ENCODE results near the gene BRPF1.

Gene BRPF1

DNA sequence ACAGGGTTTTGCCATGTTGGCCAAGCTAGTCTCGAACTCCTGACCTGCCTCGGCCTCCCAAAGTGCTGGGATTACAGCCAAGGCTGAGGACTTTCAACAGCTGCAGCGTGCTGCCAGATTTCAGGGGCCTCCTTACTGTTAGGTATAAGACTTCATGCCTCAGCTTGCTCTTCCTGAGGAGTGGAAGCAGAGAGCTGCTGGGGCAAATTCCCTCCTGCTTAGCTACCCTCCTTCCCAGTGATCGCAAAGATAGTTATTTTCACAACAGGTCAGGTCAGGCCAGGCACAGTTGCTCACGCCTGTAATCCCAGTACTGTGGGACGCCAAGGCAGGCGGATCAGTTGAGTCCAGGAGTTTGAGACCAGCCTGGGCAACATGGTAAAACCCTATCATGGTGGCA, 30.5 kb upstream of the BRPF1 start:
- DNase-seq (ENCODE audit: extremely low spot score), result no peak
- TF ChIP-seq, protein P1, sequence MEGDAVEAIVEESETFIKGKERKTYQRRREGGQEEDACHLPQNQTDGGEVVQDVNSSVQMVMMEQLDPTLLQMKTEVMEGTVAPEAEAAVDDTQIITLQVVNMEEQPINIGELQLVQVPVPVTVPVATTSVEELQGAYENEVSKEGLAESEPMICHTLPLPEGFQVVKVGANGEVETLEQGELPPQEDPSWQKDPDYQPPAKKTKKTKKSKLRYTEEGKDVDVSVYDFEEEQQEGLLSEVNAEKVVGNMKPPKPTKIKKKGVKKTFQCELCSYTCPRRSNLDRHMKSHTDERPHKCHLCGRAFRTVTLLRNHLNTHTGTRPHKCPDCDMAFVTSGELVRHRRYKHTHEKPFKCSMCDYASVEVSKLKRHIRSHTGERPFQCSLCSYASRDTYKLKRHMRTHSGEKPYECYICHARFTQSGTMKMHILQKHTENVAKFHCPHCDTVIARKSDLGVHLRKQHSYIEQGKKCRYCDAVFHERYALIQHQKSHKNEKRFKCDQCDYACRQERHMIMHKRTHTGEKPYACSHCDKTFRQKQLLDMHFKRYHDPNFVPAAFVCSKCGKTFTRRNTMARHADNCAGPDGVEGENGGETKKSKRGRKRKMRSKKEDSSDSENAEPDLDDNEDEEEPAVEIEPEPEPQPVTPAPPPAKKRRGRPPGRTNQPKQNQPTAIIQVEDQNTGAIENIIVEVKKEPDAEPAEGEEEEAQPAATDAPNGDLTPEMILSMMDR (IDR thresholded peaks at IDR 0.05; ENCODE audit: control extremely low read depth, extremely low read depth, low read depth, missing control alignments), result no peak
- ChIA-PET POLR2A (no interaction called here), CTCF (interaction anchor here (1.1 kb wide), 1 partner anchor 31 kb away, joined by 3 read pairs; no protein-coding TSS in a partner anchor)

DNA sequence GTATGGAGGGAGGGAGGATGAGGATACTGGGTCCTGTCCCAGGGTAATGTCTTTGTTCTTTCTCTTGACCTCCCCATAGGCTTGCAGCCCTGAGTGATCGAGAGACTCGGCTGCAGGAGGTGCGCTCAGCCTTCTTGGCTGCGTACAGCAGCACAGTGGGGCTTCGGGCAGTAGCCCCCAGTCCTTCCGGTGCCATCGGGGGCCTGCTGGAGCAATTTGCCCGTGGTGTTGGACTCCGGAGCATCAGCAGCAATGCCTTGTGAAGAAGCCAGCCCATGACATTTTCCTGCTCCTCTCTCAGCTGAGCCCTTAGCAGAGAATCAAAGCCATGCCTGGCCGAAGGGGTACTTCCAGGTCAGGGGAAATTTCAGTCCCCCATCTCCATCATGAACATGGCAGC, 29.8 kb upstream of the BRPF1 start:
- no peak for DNase-seq (ENCODE audit: extremely low spot score)
- TF ChIP-seq, protein P1 (IDR thresholded peaks at IDR 0.05; ENCODE audit: control extremely low read depth, extremely low read depth, low read depth, missing control alignments), result no peak
- ChIA-PET CTCF (interaction anchor here (1.1 to 1.7 kb wide), 2 partner anchors 26 to 31 kb away, joined by 3 to 4 read pairs; no protein-coding TSS in a partner anchor), POLR2A (no interaction called here)

DNA sequence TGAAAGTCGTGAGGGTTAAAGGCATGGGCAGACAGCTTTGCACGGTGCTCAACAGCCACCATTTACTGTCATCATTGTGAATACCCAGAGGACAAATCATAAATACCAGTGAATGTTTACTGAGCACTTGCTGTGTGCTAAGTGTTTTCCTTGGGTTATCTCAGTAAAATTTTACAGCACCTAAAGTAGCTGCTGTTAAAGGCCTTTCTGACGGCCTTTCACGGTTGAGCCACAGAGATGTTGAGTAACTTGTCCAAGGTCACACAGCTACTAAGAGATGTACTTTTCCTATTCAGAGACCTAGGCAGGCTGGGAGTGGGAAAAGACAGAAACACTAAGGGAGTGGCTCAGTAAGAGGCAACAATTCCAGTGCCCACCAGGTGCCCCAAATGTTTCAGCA, 28.3 kb upstream of the BRPF1 start:
- ChIA-PET POLR2A (no interaction called here), CTCF (interaction anchor here (0.8 to 1.7 kb wide), 3 partner anchors 23 to 199 kb away, joined by 3 to 4 read pairs (median 4); no protein-coding TSS in a partner anchor)
- no peak for DNase-seq (ENCODE audit: extremely low spot score)
- TF ChIP-seq, protein P1 (IDR thresholded peaks at IDR 0.05; ENCODE audit: control extremely low read depth, extremely low read depth, low read depth, missing control alignments), result no peak

DNA sequence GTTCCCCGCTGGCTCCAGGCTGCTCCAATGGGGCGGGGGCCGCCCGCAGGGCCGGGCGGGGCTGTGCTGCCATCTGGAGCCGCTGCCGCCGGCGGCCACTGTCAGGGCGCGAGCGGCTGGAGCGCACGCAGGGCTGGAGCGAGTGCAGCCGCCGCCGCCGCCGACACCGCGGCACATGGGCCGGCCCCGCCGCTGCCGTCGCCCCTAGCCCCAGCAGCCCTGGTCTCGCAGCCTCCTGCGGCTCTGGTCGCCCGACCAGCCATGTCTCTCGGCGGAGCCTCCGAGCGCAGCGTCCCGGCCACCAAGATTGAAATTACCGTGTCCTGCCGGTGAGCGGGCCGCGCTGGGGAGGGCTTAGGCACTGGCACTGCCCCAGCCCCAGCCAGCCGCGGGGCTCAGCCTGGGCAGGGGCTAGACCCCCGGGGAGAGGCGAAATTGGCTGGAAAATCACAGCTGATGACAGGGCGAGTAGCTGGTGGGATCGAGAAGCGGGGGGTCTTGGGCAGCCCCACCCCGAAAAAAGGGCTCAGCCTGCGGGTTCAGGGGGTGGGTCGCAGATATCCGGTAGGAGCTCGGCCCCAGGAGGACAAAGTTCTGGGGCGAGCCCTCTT, 27.7 kb upstream of the BRPF1 start, which contains the start of gene CPNE9:
Gene CPNE9, plus strand, starts transcription at position 98 of the 611 bp plus-strand sequence. Its CDS starts 164 bp downstream, at position 262.
- POLR2A ChIA-PET, result no interaction called here
- TF ChIP-seq, protein P1 (IDR thresholded peaks at IDR 0.05; ENCODE audit: control extremely low read depth, extremely low read depth, low read depth, missing control alignments), result no peak
- CTCF ChIA-PET, result interaction anchor here (1.4 kb wide), 1 partner anchor 200 kb away, joined by 3 read pairs; no protein-coding TSS in a partner anchor
- DNase-seq (ENCODE audit: extremely low spot score), result no peak

DNA sequence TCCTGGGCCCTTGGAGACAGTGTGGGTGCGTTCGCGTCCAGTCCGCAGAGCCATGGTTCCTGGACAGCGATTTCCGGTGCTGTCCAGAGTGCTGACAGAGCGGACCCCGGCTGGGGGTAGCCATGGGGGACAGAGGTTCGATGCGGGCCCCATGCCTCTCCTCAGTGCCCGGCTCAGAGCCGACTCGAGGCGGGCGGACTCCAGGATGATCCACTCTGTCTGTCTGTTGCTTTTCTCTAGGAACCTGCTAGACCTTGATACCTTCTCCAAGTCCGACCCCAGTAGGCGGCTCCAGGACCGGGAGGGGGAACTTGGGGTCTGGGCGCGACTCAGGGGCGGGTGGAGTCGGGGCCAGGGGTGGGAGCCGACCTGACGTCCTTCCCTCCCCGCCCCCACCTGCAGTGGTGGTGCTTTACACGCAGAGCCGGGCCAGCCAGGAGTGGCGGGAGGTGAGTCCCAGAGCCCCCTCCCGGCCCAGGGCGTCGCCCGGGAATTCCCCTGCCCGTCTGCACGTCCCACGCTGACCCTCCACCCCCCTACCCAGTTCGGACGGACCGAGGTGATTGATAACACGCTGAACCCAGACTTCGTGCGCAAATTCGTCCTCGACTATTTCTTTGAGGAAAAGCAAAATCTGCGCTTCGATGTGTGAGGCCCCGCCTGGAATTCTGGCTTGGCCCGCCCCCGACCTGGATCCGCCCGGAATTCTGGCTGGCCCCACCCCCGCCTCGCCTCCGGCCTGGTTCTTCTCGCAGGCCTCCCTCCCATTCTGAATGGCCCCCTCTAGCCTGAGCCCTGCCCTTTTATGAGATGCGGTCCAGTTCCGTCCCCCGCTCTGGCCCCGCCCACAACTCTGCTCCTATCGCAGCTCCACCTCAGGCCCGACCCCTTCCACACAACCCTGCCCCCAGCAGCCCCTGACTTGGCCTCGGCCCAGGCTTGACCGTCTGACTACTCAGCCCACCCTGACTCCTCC, 26.9 kb upstream of the BRPF1 start:
- TF ChIP-seq, protein P1 (IDR thresholded peaks at IDR 0.05; ENCODE audit: control extremely low read depth, extremely low read depth, low read depth, missing control alignments), result no peak
- ChIA-PET POLR2A (no interaction called here), CTCF (no interaction called here)
- peak; percentile 55 for DNase-seq (ENCODE audit: extremely low spot score)

DNA sequence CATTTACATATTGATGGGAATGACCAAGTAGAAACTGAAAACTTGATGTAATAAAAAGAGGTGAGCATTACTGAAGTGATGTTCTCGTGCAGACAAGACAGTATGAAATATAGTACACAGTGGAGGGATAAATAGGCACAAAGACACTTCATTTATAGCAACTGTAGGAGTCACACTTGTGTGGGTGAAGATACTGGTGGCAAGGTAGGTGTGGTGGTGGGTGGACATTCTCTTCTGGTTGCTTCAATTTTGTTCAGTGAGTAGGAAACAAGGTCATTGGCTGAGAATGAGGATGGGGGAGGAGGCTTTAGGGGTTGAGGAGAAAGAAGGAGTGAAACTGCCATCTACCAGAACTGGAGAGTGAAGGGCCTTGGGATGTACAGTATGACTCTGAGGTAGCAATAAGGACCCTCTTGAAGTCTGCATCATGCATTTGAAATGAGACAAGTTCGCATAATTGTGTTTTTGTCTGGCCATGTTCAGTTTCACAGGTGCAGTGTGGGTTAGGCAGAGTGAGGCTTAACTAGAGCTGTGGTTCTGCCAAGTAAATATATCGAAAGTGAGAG, 21.3 kb upstream of the BRPF1 start:
- CTCF ChIA-PET, result interaction anchor here (1.2 kb wide), 1 partner anchor 17 kb away, joined by 3 read pairs; no protein-coding TSS in a partner anchor
- POLR2A ChIA-PET, result no interaction called here
- TF ChIP-seq, protein P1 (IDR thresholded peaks at IDR 0.05; ENCODE audit: control extremely low read depth, extremely low read depth, low read depth, missing control alignments), result no peak
- no peak for DNase-seq (ENCODE audit: extremely low spot score)

All from GM10248 (cell line).